Naive thymus-derived CD4-positive, alpha-beta T cell (primary cell): ENCODE results near the gene NR5A1. TPM values are rescaled to one million over a fixed set of nuclear protein-coding genes. Genes with fewer than 3 reads are reported as not detected.

Experiments used
- ATAC-seq: fragments of 150-1000 bp; cut with Tn5 transposase; 2 replicates; pipeline ENCODE4 v1.10.0; 2021; ENCODE audit warnings: mild to moderate bottlenecking, moderate library complexity
- CTCF ChIA-PET: fragments of 350-600 bp; sonication (Branson Sonifier 250); formaldehyde crosslinking; loops from one replicate; lab custom pipeline; 2021; ENCODE audit warnings: antibody characterized with exemption; lab: Charles Lee
- POLR2A ChIA-PET: fragments of 350-600 bp; sonication (Branson Sonifier 250); formaldehyde crosslinking; loops from one replicate; lab custom pipeline; 2021; ENCODE audit warnings: antibody characterized with exemption, inconsistent platforms; lab: Charles Lee
- DNase-seq, 9 donors: peaks; one replicate each; pipeline versions ENCODE4 v3.0.0 to v3.0.0-alpha.2; 2020 to 2022; ENCODE audit warnings: mixed read lengths in 1 of 9
- H3K27ac ChIP-seq: one replicate; pipeline ENCODE4 v1.7.0; 2013; ENCODE audit warnings: mild to moderate bottlenecking, low read depth, low read length, moderate library complexity
- H3K27me3 ChIP-seq, 2 donors: one replicate each; pipeline ENCODE4 v1.7.0; 2013; ENCODE audit warnings: low read length in 2 of 2, mild to moderate bottlenecking in 2 of 2, moderate library complexity in 2 of 2; ENCODE audit not compliant: control insufficient read depth in 2 of 2, insufficient read depth in 2 of 2
- H3K36me3 ChIP-seq, 3 experiments: 1 replicate in 2 of 3; 2 replicates in 1 of 3; pipeline ENCODE4 v1.7.0; 2013; ENCODE audit warnings: low read length in 3 of 3, mild to moderate bottlenecking in 3 of 3, moderate library complexity in 1 of 3; ENCODE audit not compliant: insufficient read depth in 3 of 3, control insufficient read depth in 2 of 3
- H3K4me1 ChIP-seq, 2 donors: one replicate each; pipeline ENCODE4 v1.7.0; 2013; ENCODE audit warnings: low read length in 2 of 2, mild to moderate bottlenecking in 2 of 2, moderate library complexity in 1 of 2; ENCODE audit not compliant: control insufficient read depth in 2 of 2, insufficient read depth in 2 of 2
- H3K4me3 ChIP-seq: 2 replicates; pipeline ENCODE4 v1.7.0; 2013; ENCODE audit warnings: mild to moderate bottlenecking, low read length
- H3K9me3 ChIP-seq, 3 experiments: 1 replicate in 2 of 3; 2 replicates in 1 of 3; pipeline ENCODE4 v1.7.0; 2013; ENCODE audit warnings: low read length in 3 of 3; ENCODE audit not compliant: control insufficient read depth in 2 of 3
- H3K27ac Mint-ChIP-seq, 9 donors: one replicate each; pipeline ENCODE4 v1.8.0; 2020 to 2022; ENCODE audit warnings: mixed read lengths in 9 of 9, mild to moderate bottlenecking in 8 of 9, moderate library complexity in 5 of 9, inconsistent platforms in 2 of 9
- H3K27me3 Mint-ChIP-seq, 5 donors: one replicate each; pipeline ENCODE4 v1.8.0; 2021 to 2022; ENCODE audit warnings: mixed read lengths in 5 of 5, mild to moderate bottlenecking in 1 of 5
- H3K36me3 Mint-ChIP-seq, 5 donors: one replicate each; pipeline ENCODE4 v1.8.0; 2020 to 2022; ENCODE audit warnings: mixed read lengths in 5 of 5, mild to moderate bottlenecking in 3 of 5, inconsistent platforms in 1 of 5
- H3K4me1 Mint-ChIP-seq, 7 donors: one replicate each; pipeline ENCODE4 v1.8.0; 2020 to 2022; ENCODE audit warnings: mixed read lengths in 7 of 7, mild to moderate bottlenecking in 3 of 7, inconsistent platforms in 1 of 7
- H3K4me3 Mint-ChIP-seq, 10 donors: one replicate each; pipeline ENCODE4 v1.8.0; 2020 to 2022; ENCODE audit warnings: mild to moderate bottlenecking in 10 of 10, mixed read lengths in 10 of 10, moderate library complexity in 6 of 10, inconsistent platforms in 2 of 10
- H3K9me3 Mint-ChIP-seq, 11 donors: one replicate each; pipeline ENCODE4 v1.8.0; 2020 to 2022; ENCODE audit warnings: mixed read lengths in 11 of 11, mild to moderate bottlenecking in 4 of 11, inconsistent platforms in 1 of 11, moderate library complexity in 1 of 11
- intact Hi-C, 2 donors: fragments of 100-400 bp; cut with micrococcal nuclease; formaldehyde crosslinking; loops; one replicate each; pipeline ENCODE4 v1.15.1; 2023
- polyA plus RNA-seq, 2 donors: library from polyadenylated mRNA; unstranded; fragments of 300-500 nt; fragmentation: Illumina TruSeq; gene quantifications; one replicate each; pipeline ENCODE4 v1.2.3, GENCODE V29; 2021
- total RNA-seq, 6 experiments: library from RNA in 5 of 6; stranded (reverse) in 5 of 6; gene quantifications; 1 replicate in 5 of 6; 2 replicates in 1 of 6; pipeline ENCODE4 v1.2.3 and lab custom pipeline; 2021 to 2026

NR5A1 gene
- total and polyA plus RNA-seq, 7 experiments from 2014 or later = 0.11 TPM; not detected in 6

DNA sequence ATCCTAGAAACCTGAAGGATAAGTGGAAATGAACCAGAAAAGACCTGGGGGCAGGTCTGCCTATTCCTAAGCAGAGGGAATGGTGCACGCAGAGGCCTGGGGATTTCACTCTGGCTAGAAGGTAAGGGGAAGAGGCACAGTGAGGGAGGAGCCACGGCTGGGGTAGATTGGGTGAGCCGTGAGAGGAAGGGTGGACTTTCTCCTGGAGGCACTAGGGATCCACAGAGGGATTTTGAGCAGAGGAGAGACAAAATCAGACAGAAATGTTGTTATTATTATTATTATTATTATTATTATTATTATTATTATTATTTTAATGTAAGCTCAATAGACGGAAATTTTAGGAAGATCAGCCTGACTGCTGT, 59.9 kb downstream of the NR5A1 start:
- Mint-ChIP-seq H3K27me3 (peaks cover 39 to 50% (median 46%) of the 10 kb centered on the region in 5 donors), H3K4me1 (peaks cover 0 to 2% (median 0%) of the 10 kb centered on the region in 7 donors), H3K4me3 (no peak overlapping the region), H3K9me3 (peaks cover 0 to 5% (median 0%) of the 10 kb centered on the region in 11 donors), H3K36me3 (no peaks in the 10 kb centered on the region), H3K27ac (no peak overlapping the region)
- POLR2A ChIA-PET = no interaction called here
- Histone ChIP-seq H3K27ac (no peak overlapping the region), H3K27me3 (no peaks in the 10 kb centered on the region), H3K4me3 (no peak overlapping the region), H3K4me1 (no peaks in the 10 kb centered on the region), H3K36me3 (no peaks in the 10 kb centered on the region), H3K9me3 (no peaks in the 10 kb centered on the region)
- ATAC-seq (no peak), DNase-seq (no peak)
- CTCF ChIA-PET = interaction anchor here (0.7 kb wide), 1 partner anchor 89 kb away, joined by 3 read pairs; no protein-coding TSS in a partner anchor
- intact Hi-C loops = no loop called here

- Histone ChIP-seq H3K4me3 (no peak overlapping the region), H3K27ac (no peak overlapping the region), H3K9me3 (no peaks in the 10 kb centered on the region), H3K36me3 (no peaks in the 10 kb centered on the region), H3K4me1 (no peaks in the 10 kb centered on the region), H3K27me3 (peaks cover 0 to 3% of the 10 kb centered on the region in 2 donors)
- H3K36me3 Mint-ChIP-seq = peaks cover 0 to 3% (median 0%) of the 10 kb centered on the region in 5 donors
- H3K4me3 Mint-ChIP-seq = no peak overlapping the region
- H3K27ac Mint-ChIP-seq = no peak overlapping the region
- CTCF ChIA-PET = no interaction called here
- POLR2A ChIA-PET = no interaction called here
- DNase-seq (no peak), ATAC-seq (no peak)
- H3K4me1 Mint-ChIP-seq = peaks cover 0 to 1% (median 0%) of the 10 kb centered on the region in 7 donors
- intact Hi-C loops = no loop called here
- peaks cover 24 to 52% (median 42%) of the 10 kb centered on the region in 5 donors for H3K27me3 Mint-ChIP-seq
- H3K9me3 Mint-ChIP-seq = peaks cover 0 to 10% (median 3%) of the 10 kb centered on the region in 11 donors
These were observed 63.0 kb downstream of the NR5A1 start for GRCh38 chr9:124444166-124444565.

DNA sequence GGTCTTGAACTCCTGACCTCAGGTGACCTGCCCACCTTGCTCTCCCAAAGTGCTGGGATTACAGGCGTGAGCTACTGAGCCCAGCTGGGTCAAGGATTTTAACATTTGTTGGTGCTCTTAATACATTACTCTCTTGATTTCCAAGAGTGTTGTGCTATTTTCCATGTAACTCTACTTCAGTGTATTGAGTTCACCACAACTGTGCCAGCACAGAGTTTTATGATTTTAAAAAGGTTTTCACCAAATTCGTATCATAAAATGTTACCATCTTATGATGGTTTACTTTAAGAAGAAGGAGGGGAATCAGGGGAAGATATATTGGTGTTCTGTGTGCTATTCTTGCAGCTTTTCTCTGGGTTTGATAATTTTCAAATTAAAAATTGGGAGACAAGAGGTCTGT, 63.6 kb downstream of the NR5A1 start:
- peaks cover 0 to 13% (median 3%) of the 10 kb centered on the region in 11 donors for H3K9me3 Mint-ChIP-seq
- no peak for ATAC-seq
- no peak overlapping the region for H3K4me3 Mint-ChIP-seq
- no peaks in the 10 kb centered on the region for H3K36me3 ChIP-seq
- H3K36me3 Mint-ChIP-seq = peaks cover 0 to 3% (median 0%) of the 10 kb centered on the region in 5 donors
- H3K9me3 ChIP-seq = no peaks in the 10 kb centered on the region
- peaks cover 24 to 50% (median 43%) of the 10 kb centered on the region in 5 donors for H3K27me3 Mint-ChIP-seq
- no peaks in the 10 kb centered on the region for H3K4me1 ChIP-seq
- intact Hi-C loops = no loop called here
- H3K27ac ChIP-seq = no peak overlapping the region
- peaks cover 0 to 1% (median 0%) of the 10 kb centered on the region in 7 donors for H3K4me1 Mint-ChIP-seq
- H3K27me3 ChIP-seq = peaks cover 0 to 3% of the 10 kb centered on the region in 2 donors
- H3K4me3 ChIP-seq = no peak overlapping the region
- POLR2A ChIA-PET = no interaction called here
- CTCF ChIA-PET = no interaction called here
- no peak overlapping the region for H3K27ac Mint-ChIP-seq
- no peak for DNase-seq

- no peak overlapping the region for H3K27ac ChIP-seq
- Mint-ChIP-seq H3K9me3 (peaks cover 0 to 13% (median 3%) of the 10 kb centered on the region in 11 donors), H3K4me3 (no peak overlapping the region), H3K27me3 (peaks cover 21 to 46% (median 39%) of the 10 kb centered on the region in 5 donors), H3K4me1 (peaks cover 0 to 1% (median 0%) of the 10 kb centered on the region in 7 donors), H3K36me3 (peaks cover 0 to 3% (median 0%) of the 10 kb centered on the region in 5 donors), H3K27ac (no peak overlapping the region)
- H3K27me3 ChIP-seq = peaks cover 0 to 3% of the 10 kb centered on the region in 2 donors
- ChIA-PET CTCF (no interaction called here), POLR2A (no interaction called here)
- no peak for ATAC-seq
- H3K9me3 ChIP-seq = no peaks in the 10 kb centered on the region
- intact Hi-C loops = no loop called here
- H3K4me1 ChIP-seq = no peaks in the 10 kb centered on the region
- H3K36me3 ChIP-seq = no peaks in the 10 kb centered on the region
- DNase-seq = no peak
- H3K4me3 ChIP-seq = no peak overlapping the region
These were observed 64.4 kb downstream of the NR5A1 start for GRCh38 chr9:124442826-124443225.

- Histone ChIP-seq H3K36me3 (no peaks in the 10 kb centered on the region), H3K27me3 (peaks cover 0 to 3% of the 10 kb centered on the region in 2 donors), H3K9me3 (no peaks in the 10 kb centered on the region), H3K27ac (no peak overlapping the region), H3K4me3 (no peak overlapping the region), H3K4me1 (no peaks in the 10 kb centered on the region)
- DNase-seq (no peak), ATAC-seq (no peak)
- Mint-ChIP-seq H3K36me3 (peaks cover 0 to 3% (median 0%) of the 10 kb centered on the region in 5 donors), H3K4me1 (peaks cover 0 to 1% (median 0%) of the 10 kb centered on the region in 7 donors), H3K4me3 (no peak overlapping the region), H3K9me3 (peaks cover 0 to 13% (median 3%) of the 10 kb centered on the region in 11 donors), H3K27ac (no peak overlapping the region), H3K27me3 (peaks cover 21 to 45% (median 39%) of the 10 kb centered on the region in 5 donors)
- intact Hi-C loops = no loop called here
- POLR2A ChIA-PET = no interaction called here
- CTCF ChIA-PET = no interaction called here
These were observed 64.8 kb downstream of the NR5A1 start for GRCh38 chr9:124442379-124442778.

DNA sequence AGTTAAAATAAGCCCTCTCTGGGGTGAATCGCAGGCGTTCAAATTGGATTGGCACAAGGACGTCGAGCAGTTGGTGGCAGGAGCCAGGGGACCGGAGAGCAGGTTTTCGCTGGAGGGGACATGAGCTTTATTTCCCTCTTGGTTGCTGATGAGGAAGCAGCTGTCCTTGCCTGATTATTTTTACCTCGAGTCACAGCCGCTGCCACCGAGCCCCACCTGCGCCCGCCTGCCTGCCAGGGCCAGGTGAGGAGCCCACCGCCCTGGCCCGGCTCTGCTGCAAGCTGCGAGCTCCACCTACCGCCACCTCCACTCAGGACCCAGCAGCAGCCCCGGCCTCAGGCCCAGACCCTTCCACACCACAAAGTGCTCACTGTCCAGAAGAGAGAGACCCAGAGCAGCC, 65.9 kb downstream of the NR5A1 start:
- no peaks in the 10 kb centered on the region for H3K36me3 ChIP-seq
- no peak overlapping the region for H3K4me3 ChIP-seq
- Mint-ChIP-seq H3K9me3 (peaks cover 0 to 13% (median 3%) of the 10 kb centered on the region in 11 donors), H3K27me3 (peaks cover 21 to 39% (median 36%) of the 10 kb centered on the region in 5 donors), H3K4me1 (peaks cover 0 to 1% (median 0%) of the 10 kb centered on the region in 7 donors), H3K27ac (no peak overlapping the region), H3K36me3 (peaks cover 0 to 3% (median 0%) of the 10 kb centered on the region in 5 donors), H3K4me3 (no peak overlapping the region)
- POLR2A ChIA-PET = interaction anchor here (0.7 kb wide), 1 partner anchor 28 kb away, joined by 3 read pairs; no protein-coding TSS in a partner anchor
- H3K4me1 ChIP-seq = no peaks in the 10 kb centered on the region
- intact Hi-C loops = no loop called here
- ATAC-seq (no peak), DNase-seq (no peak)
- H3K9me3 ChIP-seq = no peaks in the 10 kb centered on the region
- H3K27ac ChIP-seq = no peak overlapping the region
- peaks cover 0 to 3% of the 10 kb centered on the region in 2 donors for H3K27me3 ChIP-seq
- CTCF ChIA-PET = no interaction called here

DNA sequence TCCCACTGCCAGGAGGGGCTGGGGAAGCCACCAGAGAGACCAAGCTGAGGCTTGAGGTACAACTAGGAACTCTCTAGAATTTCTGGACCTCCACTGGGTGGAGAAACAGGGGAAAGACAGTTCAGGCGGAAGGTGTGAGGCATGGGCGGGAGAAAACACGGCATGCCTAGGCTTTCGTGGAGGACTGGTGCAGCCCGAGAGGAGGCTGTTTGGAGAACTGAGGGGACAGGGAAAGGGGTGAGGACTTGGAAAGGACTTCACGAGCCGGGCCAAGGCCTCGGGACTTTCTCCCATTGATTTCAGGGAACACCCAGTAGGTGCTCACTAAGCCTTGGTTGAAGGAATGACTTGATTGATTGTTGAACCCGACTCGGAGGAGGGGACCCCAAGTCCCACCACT, 66.4 kb downstream of the NR5A1 start:
- DNase-seq (no peak), ATAC-seq (no peak)
- no peak overlapping the region for H3K4me3 ChIP-seq
- no peaks in the 10 kb centered on the region for H3K36me3 ChIP-seq
- intact Hi-C loops = no loop called here
- H3K27ac ChIP-seq = no peak overlapping the region
- no peaks in the 10 kb centered on the region for H3K9me3 ChIP-seq
- ChIA-PET CTCF (no interaction called here), POLR2A (no interaction called here)
- H3K4me1 ChIP-seq = no peaks in the 10 kb centered on the region
- H3K27ac Mint-ChIP-seq = no peak overlapping the region
- no peak overlapping the region for H3K4me3 Mint-ChIP-seq
- peaks cover 0 to 13% (median 3%) of the 10 kb centered on the region in 11 donors for H3K9me3 Mint-ChIP-seq
- H3K27me3 Mint-ChIP-seq = peaks cover 21 to 39% (median 34%) of the 10 kb centered on the region in 5 donors
- peaks cover 0 to 1% (median 0%) of the 10 kb centered on the region in 7 donors for H3K4me1 Mint-ChIP-seq
- H3K36me3 Mint-ChIP-seq = peaks cover 0 to 3% (median 0%) of the 10 kb centered on the region in 5 donors
- peaks cover 0 to 3% of the 10 kb centered on the region in 2 donors for H3K27me3 ChIP-seq
